ENCODE measurements around the gene PDE10A. TPM values are rescaled to one million over a fixed set of nuclear protein-coding genes. Genes with fewer than 3 reads are reported as not detected.

PDE10A gene
- total and polyA plus RNA-seq, 2 of the 4 experiments (the other 2 are of a cell fraction) = 3.4 to 12.4 TPM

DNA sequence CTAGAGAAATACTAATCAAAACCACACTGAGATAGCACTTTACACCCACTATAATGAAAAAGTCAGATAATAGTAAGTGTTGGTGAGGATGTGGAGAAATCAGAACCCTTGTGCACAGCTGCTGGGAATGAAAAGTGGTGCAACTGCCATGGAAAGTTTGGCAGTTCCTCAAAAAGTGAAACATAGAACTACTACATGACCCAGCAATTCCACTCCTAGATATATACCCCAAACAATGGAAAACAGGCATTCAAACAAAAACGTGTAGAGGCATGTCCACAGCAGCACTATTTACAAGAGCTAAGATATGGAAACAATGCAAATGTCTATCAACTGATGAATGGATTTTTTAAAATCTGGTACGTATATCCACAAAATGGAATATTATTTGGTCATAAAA, 236.1 kb downstream of the PDE10A start:
- Histone ChIP-seq H2AK5ac (ENCODE audit: low read depth, low read length) (no peak overlapping the region), H3K9me3 (ENCODE audit: control insufficient read depth, insufficient read depth, low read length) (no peaks in the 10 kb centered on the region), H3K4me1 (ENCODE audit: control insufficient read depth, insufficient read depth, low read length) (no peaks in the 10 kb centered on the region), H3K4me2 (ENCODE audit: low read depth, low read length) (no peak overlapping the region), H4K5ac (ENCODE audit: low read depth, low read length) (no peak overlapping the region), H3K23ac (ENCODE audit: low read depth, low read length) (no peak overlapping the region), H4K8ac (ENCODE audit: low read depth in 2 of 2, low read length in 2 of 2) (no peak overlapping the region), H3K14ac (replicated peaks; ENCODE audit: low read depth, low read length) (no peak overlapping the region), H2BK120ac (ENCODE audit: low read depth, low read length) (no peak overlapping the region), H4K20me1 (ENCODE audit: insufficient read depth, low read length) (no peaks in the 10 kb centered on the region), H3K56ac (ENCODE audit: extremely low read depth, insufficient read depth, low read length) (no peak overlapping the region), H3K9ac (ENCODE audit: low read depth, low read length) (no peak overlapping the region), H2AK9ac (replicated peaks; ENCODE audit: low read depth, low read length, poor library complexity) (no peak overlapping the region), H3K4me3 (ENCODE audit: insufficient read depth, low read depth, low read length) (no peak overlapping the region), H3K27ac (ENCODE audit: insufficient read depth, low read length) (no peak overlapping the region), H3K4ac (ENCODE audit: low read depth, low read length) (no peak overlapping the region), H3K27me3 (ENCODE audit: control insufficient read depth, insufficient read depth, low read length) (no peaks in the 10 kb centered on the region), H2BK5ac (ENCODE audit: low read depth, low read length, poor library complexity, severe bottlenecking) (no peak overlapping the region), H2AFZ (replicated peaks; ENCODE audit: low read length, poor library complexity) (no peak overlapping the region), H3K9me1 (ENCODE audit: insufficient read depth, low read length) (peaks cover 3% of the 10 kb centered on the region), H3K18ac (ENCODE audit: low read depth, low read length) (no peak overlapping the region), H2BK15ac (ENCODE audit: low read depth, low read length) (no peak overlapping the region), H3K79me1 (ENCODE audit: low read depth in 1 of 2, low read length in 2 of 2) (no peaks in the 10 kb centered on the region; a peak in 1 of 4 replicates), H2BK20ac (ENCODE audit: low read depth, low read length) (no peak overlapping the region), H4K91ac (ENCODE audit: insufficient read depth, low read depth, low read length) (no peak overlapping the region), H3K36me3 (ENCODE audit: control insufficient read depth, insufficient read depth, low read length) (peaks cover 2% of the 10 kb centered on the region; the same call in 1 of the 2 replicates)
- TF ChIP-seq, protein P1, sequence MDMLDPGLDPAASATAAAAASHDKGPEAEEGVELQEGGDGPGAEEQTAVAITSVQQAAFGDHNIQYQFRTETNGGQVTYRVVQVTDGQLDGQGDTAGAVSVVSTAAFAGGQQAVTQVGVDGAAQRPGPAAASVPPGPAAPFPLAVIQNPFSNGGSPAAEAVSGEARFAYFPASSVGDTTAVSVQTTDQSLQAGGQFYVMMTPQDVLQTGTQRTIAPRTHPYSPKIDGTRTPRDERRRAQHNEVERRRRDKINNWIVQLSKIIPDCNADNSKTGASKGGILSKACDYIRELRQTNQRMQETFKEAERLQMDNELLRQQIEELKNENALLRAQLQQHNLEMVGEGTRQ (IDR thresholded peaks at IDR 0.05; ENCODE audit: low read depth, low read length) = no peak
- TF ChIP-seq MAZ (IDR thresholded peaks at IDR 0.05; ENCODE audit: borderline replicate concordance, low read depth, low read length) (no peak), FOS (IDR thresholded peaks at IDR 0.05; ENCODE audit: low read depth, low read length) (no peak), RCOR1 (IDR thresholded peaks at IDR 0.05; ENCODE audit: insufficient replicate concordance, low read length) (no peak), POLR2A (IDR thresholded peaks at IDR 0.05; ENCODE audit: low read depth, low read length) (no peak), SMC3 (IDR thresholded peaks at IDR 0.05; ENCODE audit: low read depth, low read length) (no peak), NFE2L2 (IDR thresholded peaks at IDR 0.05; ENCODE audit: low read depth, low read length) (no peak), RFX5 (IDR thresholded peaks at IDR 0.05; ENCODE audit: low read depth, low read length) (no peak), MAFK (IDR thresholded peaks at IDR 0.05; ENCODE audit: low read depth, low read length) (no peak), CHD1 (IDR thresholded peaks at IDR 0.05; ENCODE audit: low read depth, low read length) (no peak)
- TF ChIP-seq, protein P2, sequence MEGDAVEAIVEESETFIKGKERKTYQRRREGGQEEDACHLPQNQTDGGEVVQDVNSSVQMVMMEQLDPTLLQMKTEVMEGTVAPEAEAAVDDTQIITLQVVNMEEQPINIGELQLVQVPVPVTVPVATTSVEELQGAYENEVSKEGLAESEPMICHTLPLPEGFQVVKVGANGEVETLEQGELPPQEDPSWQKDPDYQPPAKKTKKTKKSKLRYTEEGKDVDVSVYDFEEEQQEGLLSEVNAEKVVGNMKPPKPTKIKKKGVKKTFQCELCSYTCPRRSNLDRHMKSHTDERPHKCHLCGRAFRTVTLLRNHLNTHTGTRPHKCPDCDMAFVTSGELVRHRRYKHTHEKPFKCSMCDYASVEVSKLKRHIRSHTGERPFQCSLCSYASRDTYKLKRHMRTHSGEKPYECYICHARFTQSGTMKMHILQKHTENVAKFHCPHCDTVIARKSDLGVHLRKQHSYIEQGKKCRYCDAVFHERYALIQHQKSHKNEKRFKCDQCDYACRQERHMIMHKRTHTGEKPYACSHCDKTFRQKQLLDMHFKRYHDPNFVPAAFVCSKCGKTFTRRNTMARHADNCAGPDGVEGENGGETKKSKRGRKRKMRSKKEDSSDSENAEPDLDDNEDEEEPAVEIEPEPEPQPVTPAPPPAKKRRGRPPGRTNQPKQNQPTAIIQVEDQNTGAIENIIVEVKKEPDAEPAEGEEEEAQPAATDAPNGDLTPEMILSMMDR (conservative IDR thresholded peaks at IDR 0.05; ENCODE audit: low read depth, low read length) = no peak
- TF ChIP-seq, protein P3, sequence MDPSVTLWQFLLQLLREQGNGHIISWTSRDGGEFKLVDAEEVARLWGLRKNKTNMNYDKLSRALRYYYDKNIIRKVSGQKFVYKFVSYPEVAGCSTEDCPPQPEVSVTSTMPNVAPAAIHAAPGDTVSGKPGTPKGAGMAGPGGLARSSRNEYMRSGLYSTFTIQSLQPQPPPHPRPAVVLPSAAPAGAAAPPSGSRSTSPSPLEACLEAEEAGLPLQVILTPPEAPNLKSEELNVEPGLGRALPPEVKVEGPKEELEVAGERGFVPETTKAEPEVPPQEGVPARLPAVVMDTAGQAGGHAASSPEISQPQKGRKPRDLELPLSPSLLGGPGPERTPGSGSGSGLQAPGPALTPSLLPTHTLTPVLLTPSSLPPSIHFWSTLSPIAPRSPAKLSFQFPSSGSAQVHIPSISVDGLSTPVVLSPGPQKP (IDR thresholded peaks at IDR 0.05; ENCODE audit: borderline replicate concordance, low read depth, low read length) = no peak
- DNase-seq (no peak), ATAC-seq (ENCODE audit: low read depth) (no peak)
- dilution Hi-C loops (cut with HindIII; ENCODE audit: low sequenced_read_pairs, unreplicated experiment) = no loop called here
- in situ Hi-C loops (cut with MboI; ENCODE audit: low sequenced_read_pairs) = loop anchor here (25.0 kb wide), 1 partner anchor 685 kb away; no protein-coding TSS in a partner anchor
- no CpG with 5 or more reads among the region's 2 CpGs for WGBS, 2 experiments (ENCODE audit: extremely low coverage in 2 of 2, insufficient read length in 1 of 2)
- intact Hi-C loops (cut with micrococcal nuclease) = no loop called here
- BruUV-seq (replicated peaks) = no TSS peak
- CTCF ChIA-PET = interaction anchor here (0.9 kb wide), 2 partner anchors 11 to 263 kb away, joined by 3 to 4 read pairs; no protein-coding TSS in a partner anchor
- POLR2A ChIA-PET (ENCODE audit: unreplicated experiment) = no interaction called here
